GM19099 (cell line): ENCODE measurements around the gene CCNH.

Experiments
- POLR2A ChIP-seq: IDR thresholded peaks from 3 replicates; pipeline ENCODE4 v1.6.1; 2011; ENCODE audit warnings: low read depth; ENCODE audit not compliant: insufficient read length; ENCODE audit errors: extremely low read depth

Gene CCNH

GRCh38 chr5:87392170-87392569, 20.6 kb downstream of the CCNH start:
- TF ChIP-seq POLR2A, result no peak

GRCh38 chr5:87390576-87391199, 22.0 kb downstream of the CCNH start:
- TF ChIP-seq POLR2A, result no peak

GRCh38 chr5:87390075-87390474, 22.7 kb downstream of the CCNH start:
- no peak for TF ChIP-seq POLR2A

GRCh38 chr5:87389296-87390034, 23.3 kb downstream of the CCNH start:
- TF ChIP-seq POLR2A, result no peak

GRCh38 chr5:87388129-87388528, 24.6 kb downstream of the CCNH start:
- TF ChIP-seq POLR2A, result no peak

GRCh38 chr5:87385802-87386201, 26.9 kb downstream of the CCNH start:
- no peak for TF ChIP-seq POLR2A

GRCh38 chr5:87383216-87383615, 29.5 kb downstream of the CCNH start:
- TF ChIP-seq POLR2A, result no peak

GRCh38 chr5:87382224-87382623, 30.5 kb downstream of the CCNH start:
- no peak for TF ChIP-seq POLR2A

- no peak for TF ChIP-seq POLR2A
These were observed 40.0 kb downstream of the CCNH start for GRCh38 chr5:87372705-87373104.

GRCh38 chr5:87369431-87369830, 43.3 kb downstream of the CCNH start:
- TF ChIP-seq POLR2A, result no peak

GRCh38 chr5:87368601-87369000, 44.1 kb downstream of the CCNH start:
- TF ChIP-seq POLR2A, result no peak

GRCh38 chr5:87367243-87367642, 45.5 kb downstream of the CCNH start:
- TF ChIP-seq POLR2A, result no peak

- TF ChIP-seq POLR2A, result no peak
These were observed 51.1 kb downstream of the CCNH start for GRCh38 chr5:87361536-87362213.

GRCh38 chr5:87361031-87361445, 51.7 kb downstream of the CCNH start:
- TF ChIP-seq POLR2A, result no peak

- TF ChIP-seq POLR2A, result no peak
These were observed 52.6 kb downstream of the CCNH start for GRCh38 chr5:87360132-87360531.

GRCh38 chr5:87359106-87359505, 53.6 kb downstream of the CCNH start:
- no peak for TF ChIP-seq POLR2A

GRCh38 chr5:87354496-87354895, 58.2 kb downstream of the CCNH start:
- no peak for TF ChIP-seq POLR2A

GRCh38 chr5:87347841-87348240, 64.9 kb downstream of the CCNH start:
- TF ChIP-seq POLR2A, result no peak
